RWPE1 (cell line): ENCODE data around the gene CLCN4.

Experiments
- CTCF ChIA-PET: fragments of 350-600 bp; sonication (Branson Sonifier 250); formaldehyde crosslinking; extraction: SDS; loops from one replicate; lab custom pipeline; 2021; lab: Yijun Ruan, JAX
- POLR2A ChIA-PET: fragments of 400-600 bp; formaldehyde crosslinking; extraction: SDS; loops from one replicate; lab custom pipeline; 2020; ENCODE audit warnings: antibody characterized with exemption; ENCODE audit not compliant: low non-redundant PET; lab: Yijun Ruan, JAX
- DNase-seq: peaks from one replicate; pipeline ENCODE4 v3.0.0; 2012; ENCODE audit warnings: low spot score
- H3K27ac ChIP-seq: fragments of 450-650 bp; 2 replicates; pipeline ENCODE4 v1.5.1; 2017
- TF ChIP-seq, protein P1 (sequence below): fragments of 450-650 bp; conservative IDR thresholded peaks from 2 replicates; pipeline ENCODE4 v1.5.1; 2017; ENCODE audit warnings: low read depth, mild to moderate bottlenecking

The CLCN4 gene

DNA sequence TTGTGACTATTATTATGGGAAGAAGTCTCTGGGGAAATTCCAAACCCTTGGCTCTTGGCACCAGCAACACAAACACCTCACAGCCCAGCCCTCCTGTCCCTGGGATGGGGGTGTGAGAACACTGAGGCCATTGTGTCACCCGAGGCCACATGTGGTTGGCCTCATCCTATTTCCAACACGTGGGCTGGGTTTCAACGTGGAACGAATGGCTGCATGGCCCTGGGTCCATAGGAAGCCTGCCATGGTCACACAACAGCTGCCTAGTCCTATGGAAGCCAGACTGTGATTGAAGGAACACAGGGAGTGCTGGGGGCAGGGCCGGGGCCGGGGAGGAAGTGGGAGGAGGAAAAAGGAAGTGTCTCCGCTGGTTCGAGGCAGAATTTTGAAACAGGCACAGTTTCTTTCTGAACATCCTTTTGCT lies 10.0 kb downstream of the CLCN4 start:
- ChIA-PET POLR2A (no interaction called here), CTCF (no interaction called here)
- DNase-seq = no peak

DNA sequence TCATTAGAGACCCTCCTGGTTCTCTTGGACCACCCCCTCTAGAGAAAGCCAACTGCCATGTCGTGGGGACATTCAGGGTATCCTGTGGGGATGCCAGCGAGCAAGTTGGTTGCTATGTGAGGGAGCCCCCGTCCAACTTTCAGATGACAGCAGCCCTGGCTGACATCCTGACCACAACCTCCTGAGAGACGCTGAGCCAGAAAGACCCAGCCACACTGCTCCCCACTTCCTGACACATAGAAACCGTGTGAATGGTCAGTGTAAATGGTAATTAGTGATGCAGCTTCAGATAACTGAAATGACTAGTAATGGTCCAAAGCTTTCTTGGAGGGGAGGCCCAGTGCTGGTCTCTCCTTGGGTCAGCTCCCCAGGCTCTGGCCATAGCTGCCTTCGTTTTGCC lies 10.8 kb downstream of the CLCN4 start:
- ChIA-PET CTCF (no interaction called here), POLR2A (no interaction called here)
- DNase-seq = no peak
- TF ChIP-seq, protein P1, sequence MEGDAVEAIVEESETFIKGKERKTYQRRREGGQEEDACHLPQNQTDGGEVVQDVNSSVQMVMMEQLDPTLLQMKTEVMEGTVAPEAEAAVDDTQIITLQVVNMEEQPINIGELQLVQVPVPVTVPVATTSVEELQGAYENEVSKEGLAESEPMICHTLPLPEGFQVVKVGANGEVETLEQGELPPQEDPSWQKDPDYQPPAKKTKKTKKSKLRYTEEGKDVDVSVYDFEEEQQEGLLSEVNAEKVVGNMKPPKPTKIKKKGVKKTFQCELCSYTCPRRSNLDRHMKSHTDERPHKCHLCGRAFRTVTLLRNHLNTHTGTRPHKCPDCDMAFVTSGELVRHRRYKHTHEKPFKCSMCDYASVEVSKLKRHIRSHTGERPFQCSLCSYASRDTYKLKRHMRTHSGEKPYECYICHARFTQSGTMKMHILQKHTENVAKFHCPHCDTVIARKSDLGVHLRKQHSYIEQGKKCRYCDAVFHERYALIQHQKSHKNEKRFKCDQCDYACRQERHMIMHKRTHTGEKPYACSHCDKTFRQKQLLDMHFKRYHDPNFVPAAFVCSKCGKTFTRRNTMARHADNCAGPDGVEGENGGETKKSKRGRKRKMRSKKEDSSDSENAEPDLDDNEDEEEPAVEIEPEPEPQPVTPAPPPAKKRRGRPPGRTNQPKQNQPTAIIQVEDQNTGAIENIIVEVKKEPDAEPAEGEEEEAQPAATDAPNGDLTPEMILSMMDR = no peak
- H3K27ac ChIP-seq = no peak overlapping the region

More for the DNA sequence above, 10.0 kb downstream of the CLCN4 start:
- H3K27ac ChIP-seq = no peak overlapping the region
- TF ChIP-seq, protein P1 = no peak

DNA sequence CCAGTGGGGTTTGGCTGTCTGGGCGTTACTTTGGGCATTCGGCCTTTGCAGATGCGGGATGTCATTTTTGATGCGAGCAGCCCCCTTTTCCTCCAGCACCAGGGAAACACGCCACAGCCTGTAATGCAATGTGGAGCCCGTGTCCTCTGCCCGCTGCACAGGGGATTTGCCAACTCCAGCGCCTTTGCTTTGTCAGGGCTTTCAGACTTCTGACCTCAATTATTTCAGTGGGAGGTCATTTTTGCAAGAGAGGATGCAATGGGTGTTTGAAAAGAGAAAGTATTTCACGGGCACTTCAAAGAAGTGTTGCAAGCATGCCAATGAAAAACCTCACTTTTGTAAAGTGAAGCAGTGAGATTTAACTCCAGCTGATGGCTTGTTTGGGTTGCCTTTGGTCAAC lies 11.5 kb downstream of the CLCN4 start:
- ChIA-PET POLR2A (no interaction called here), CTCF (no interaction called here)
- no peak for DNase-seq
- TF ChIP-seq, protein P1 = no peak
- no peak overlapping the region for H3K27ac ChIP-seq

DNA sequence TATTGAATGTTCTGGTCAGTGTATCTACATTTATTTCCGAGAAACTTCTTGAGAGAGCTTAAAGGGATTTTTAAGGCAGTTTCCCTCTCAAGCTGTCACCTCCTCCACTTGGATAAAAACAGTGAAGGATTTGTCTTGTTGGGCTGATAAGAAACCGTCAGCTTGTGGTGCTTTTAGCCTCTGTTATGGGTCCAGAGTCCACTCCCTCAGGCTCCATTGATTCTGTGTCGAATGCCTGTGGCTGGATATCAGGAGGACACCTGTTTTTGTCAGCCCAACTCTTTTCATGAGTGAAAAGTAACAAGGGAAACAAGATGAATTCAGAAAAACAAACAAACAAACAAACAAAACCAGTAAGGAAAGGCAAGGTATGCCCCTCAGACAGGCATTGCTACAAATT lies 12.4 kb downstream of the CLCN4 start:
- TF ChIP-seq, protein P1 = no peak
- ChIA-PET CTCF (no interaction called here), POLR2A (no interaction called here)
- no peak for DNase-seq
- no peak overlapping the region for H3K27ac ChIP-seq

DNA sequence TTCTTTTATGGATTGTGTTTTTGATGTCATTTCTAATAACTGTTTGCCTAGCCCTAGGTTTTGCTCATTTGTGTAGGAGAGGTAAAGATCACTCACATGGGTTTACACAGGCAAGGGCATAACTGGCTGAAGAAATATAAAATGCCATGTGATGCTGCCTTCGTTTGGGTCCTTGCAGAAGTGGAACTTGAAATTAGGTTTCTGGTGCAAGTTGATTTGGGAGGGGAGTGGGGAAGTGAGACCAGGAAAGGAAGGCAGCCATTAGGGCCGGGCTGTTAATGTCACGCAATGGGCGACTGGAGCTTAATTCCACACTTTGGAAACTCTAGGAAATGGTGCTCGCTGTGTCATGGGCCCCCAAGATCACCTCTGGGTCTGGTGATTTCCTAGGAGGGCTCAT lies 14.5 kb downstream of the CLCN4 start:
- no peak for DNase-seq
- TF ChIP-seq, protein P1 = no peak
- POLR2A ChIA-PET = no interaction called here
- H3K27ac ChIP-seq = no peak overlapping the region
- CTCF ChIA-PET = no interaction called here

DNA sequence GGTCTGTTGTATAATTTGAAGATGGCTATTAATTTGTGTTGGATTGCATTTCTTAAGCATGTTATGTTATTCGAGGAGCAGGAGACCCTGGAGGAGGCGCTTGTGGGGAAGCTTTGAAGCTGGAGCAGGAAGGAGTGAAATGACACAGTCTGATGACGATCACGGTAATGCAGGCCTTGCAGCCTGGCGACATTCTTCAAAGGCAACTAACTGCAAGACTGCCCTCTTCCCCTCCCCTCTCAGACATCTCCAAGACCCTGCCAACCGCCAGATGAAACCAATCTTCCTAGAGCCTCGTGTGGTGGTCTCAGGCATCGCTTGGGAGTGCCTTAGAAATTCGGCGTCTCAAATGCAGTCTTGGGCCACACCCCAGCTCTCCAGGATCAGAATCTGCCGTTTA lies 16.1 kb downstream of the CLCN4 start:
- no peak overlapping the region; the same call in 1 of the 2 replicates for H3K27ac ChIP-seq
- CTCF ChIA-PET = no interaction called here
- POLR2A ChIA-PET = no interaction called here
- no peak for DNase-seq
- TF ChIP-seq, protein P1 = no peak
